ENCODE data around the gene TPR.

TPR gene

DNA sequence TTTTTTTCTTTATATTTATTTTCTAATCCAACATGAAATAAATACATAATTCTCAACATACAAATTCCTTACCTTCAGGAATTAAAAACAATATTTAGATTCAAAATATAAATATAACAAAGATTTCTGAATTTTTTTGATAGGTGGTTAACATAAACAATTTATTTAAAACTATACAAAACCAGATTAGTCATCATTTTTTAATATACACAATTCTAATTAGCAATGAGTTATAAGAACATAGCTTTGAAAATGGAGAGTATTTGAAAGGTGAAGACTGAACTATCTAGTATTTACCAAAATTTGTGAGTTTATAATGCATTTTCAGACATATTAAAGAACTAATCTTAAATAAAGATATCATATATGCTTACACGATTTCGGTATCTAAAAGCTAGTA, 37.5 kb downstream of the TPR start:
- TF ChIP-seq, protein P1, sequence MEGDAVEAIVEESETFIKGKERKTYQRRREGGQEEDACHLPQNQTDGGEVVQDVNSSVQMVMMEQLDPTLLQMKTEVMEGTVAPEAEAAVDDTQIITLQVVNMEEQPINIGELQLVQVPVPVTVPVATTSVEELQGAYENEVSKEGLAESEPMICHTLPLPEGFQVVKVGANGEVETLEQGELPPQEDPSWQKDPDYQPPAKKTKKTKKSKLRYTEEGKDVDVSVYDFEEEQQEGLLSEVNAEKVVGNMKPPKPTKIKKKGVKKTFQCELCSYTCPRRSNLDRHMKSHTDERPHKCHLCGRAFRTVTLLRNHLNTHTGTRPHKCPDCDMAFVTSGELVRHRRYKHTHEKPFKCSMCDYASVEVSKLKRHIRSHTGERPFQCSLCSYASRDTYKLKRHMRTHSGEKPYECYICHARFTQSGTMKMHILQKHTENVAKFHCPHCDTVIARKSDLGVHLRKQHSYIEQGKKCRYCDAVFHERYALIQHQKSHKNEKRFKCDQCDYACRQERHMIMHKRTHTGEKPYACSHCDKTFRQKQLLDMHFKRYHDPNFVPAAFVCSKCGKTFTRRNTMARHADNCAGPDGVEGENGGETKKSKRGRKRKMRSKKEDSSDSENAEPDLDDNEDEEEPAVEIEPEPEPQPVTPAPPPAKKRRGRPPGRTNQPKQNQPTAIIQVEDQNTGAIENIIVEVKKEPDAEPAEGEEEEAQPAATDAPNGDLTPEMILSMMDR (IDR thresholded peaks at IDR 0.05; ENCODE audit: insufficient read depth, low read length, missing control alignments): no peak
- CTCF ChIA-PET: interaction anchor here (0.7 to 1.3 kb wide), 2 partner anchors 9 to 649 kb away, joined by 3 to 4 read pairs; no protein-coding TSS in a partner anchor

DNA sequence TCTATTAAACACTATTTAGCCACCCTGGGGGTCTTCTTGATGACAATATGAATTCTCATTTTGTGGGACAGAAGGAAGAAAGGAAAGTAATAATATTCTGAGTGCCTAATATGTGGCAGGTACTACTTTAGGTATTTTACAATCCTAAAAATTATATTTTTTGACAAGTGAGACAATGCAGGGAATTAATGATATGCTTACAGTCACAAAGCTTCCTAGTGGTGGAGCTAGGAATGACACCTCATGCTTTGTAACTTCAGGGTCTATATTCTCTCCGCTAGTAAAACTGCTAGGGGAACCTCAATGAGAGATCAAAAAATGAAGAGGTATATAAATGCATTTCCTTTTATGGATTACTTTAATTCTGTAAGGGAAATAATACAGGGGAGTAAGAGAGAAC, 44.3 kb downstream of the TPR start:
- TF ChIP-seq, protein P1 (IDR thresholded peaks at IDR 0.05; ENCODE audit: insufficient read depth, low read length, missing control alignments): peak; percentile 10
- no peak overlapping the region for H3K4me3 ChIP-seq (ENCODE audit: low read depth, low read length)
- CTCF ChIA-PET: interaction anchor here (1.0 to 2.5 kb wide), 10 partner anchors 8 to 181 kb away, joined by 3 to 13 read pairs (median 4); partner anchors contain the start of genes ODR4 and TPR
- DNase-seq (ENCODE audit: low read depth, low spot score): no peak
- POLR2A ChIA-PET: no interaction called here

More for the DNA sequence above, 37.5 kb downstream of the TPR start:
- POLR2A ChIA-PET: no interaction called here
- H3K4me3 ChIP-seq (ENCODE audit: low read depth, low read length): no peak overlapping the region
- DNase-seq (ENCODE audit: low read depth, low spot score): no peak

DNA sequence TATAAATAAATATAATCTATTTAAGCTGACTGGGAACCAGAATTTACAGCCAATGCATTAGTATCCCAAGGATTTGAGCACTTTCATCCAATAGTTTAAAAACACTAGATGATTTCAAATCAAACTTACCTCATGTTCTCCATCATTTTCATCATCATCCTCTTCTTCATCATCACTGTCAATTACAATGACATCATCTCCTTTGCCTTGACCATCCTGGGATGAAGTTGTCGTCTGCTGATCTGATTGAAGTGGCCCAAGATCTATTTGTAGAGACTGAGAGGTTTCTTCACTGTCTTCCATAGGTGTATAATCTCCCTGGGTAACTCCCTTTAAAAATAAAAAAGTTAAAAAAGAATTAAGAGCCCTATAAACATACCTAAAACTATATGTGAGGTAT, 47.7 kb downstream of the TPR start:
- DNase-seq (ENCODE audit: low read depth, low spot score): no peak
- TF ChIP-seq, protein P1 (IDR thresholded peaks at IDR 0.05; ENCODE audit: insufficient read depth, low read length, missing control alignments): no peak
- POLR2A ChIA-PET: interaction anchor here (0.7 kb wide), 1 partner anchor 365 kb away, joined by 3 read pairs; no protein-coding TSS in a partner anchor
- no peak overlapping the region for H3K4me3 ChIP-seq (ENCODE audit: low read depth, low read length)
- CTCF ChIA-PET: no interaction called here

DNA sequence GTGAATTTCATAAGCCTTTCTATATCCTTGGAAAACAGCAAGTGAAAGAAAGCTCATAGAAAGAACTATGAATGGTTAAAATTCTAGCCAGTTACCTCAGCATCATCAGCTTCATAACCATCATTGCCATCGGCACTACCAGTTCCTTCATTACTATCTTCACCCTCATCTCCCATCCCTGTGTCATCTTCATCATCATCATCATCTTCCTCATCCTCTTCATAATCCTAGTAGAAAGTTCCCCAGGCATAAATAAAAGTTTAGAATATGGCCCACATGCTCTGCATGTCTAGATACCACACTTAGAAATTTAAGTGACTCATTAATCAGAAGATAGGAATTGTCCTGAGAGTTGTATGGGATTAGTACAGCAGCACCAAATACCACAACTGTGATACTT, 49.0 kb downstream of the TPR start:
- DNase-seq (ENCODE audit: low read depth, low spot score): no peak
- POLR2A ChIA-PET: no interaction called here
- TF ChIP-seq, protein P1 (IDR thresholded peaks at IDR 0.05; ENCODE audit: insufficient read depth, low read length, missing control alignments): no peak
- CTCF ChIA-PET: interaction anchor here (0.7 to 2.6 kb wide), 10 partner anchors 9 to 654 kb away, joined by 3 to 15 read pairs (median 4); no protein-coding TSS in a partner anchor
- no peak overlapping the region for H3K4me3 ChIP-seq (ENCODE audit: low read depth, low read length)

DNA sequence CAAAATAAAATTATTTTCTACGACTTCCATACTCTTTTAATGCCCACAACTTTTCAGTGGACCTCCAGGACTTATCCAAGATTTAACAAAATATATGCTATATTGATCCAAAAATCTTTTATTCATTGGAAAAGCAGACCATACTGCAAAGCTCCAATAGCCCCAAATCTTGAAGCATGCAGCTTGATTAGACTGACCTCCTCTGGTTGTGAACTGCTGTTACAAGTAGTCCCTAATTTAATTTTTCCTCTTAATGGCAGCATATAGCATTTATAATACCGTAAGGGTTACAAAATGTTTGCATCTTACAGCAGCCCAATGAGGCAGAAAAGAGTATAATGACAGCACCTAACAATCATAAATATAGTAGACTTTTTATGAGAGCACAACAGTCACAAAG, 49.8 kb downstream of the TPR start:
- no peak overlapping the region for H3K4me3 ChIP-seq (ENCODE audit: low read depth, low read length)
- POLR2A ChIA-PET: no interaction called here
- TF ChIP-seq, protein P1 (IDR thresholded peaks at IDR 0.05; ENCODE audit: insufficient read depth, low read length, missing control alignments): peak; percentile 36
- CTCF ChIA-PET: interaction anchor here (0.9 to 2.6 kb wide), 10 partner anchors 8 to 653 kb away, joined by 3 to 15 read pairs (median 4); no protein-coding TSS in a partner anchor
- peak; percentile 3 for DNase-seq (ENCODE audit: low read depth, low spot score)

DNA sequence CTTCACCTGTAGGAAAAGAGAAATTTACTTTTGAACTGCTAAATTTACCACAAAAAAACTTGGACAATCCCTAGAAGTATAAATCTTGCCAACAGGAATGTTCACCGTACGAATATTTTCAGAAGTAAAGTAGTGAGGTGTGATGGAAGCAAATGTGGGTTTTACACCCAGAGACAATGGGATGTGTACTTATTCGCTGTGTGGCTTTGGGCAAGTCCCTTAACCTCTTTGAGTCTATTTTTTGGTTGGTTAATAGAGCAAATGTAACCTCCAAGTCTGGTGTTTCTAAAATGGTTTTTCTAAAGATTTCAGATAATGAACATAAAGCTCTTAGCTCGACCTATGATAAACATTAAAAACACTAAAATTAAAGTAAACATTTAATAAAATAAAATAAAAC, 51.2 kb downstream of the TPR start:
- DNase-seq (ENCODE audit: low read depth, low spot score): no peak
- no peak overlapping the region for H3K4me3 ChIP-seq (ENCODE audit: low read depth, low read length)
- ChIA-PET CTCF (interaction anchor here (2.6 kb wide), 1 partner anchor 19 kb away, joined by 9 read pairs; no protein-coding TSS in a partner anchor), POLR2A (no interaction called here)
- TF ChIP-seq, protein P1 (IDR thresholded peaks at IDR 0.05; ENCODE audit: insufficient read depth, low read length, missing control alignments): no peak
